ENCODE results near the gene FASN. TPM values are rescaled to one million over a fixed set of nuclear protein-coding genes. Genes with fewer than 3 reads are reported as not detected.

FASN gene
- total and polyA plus RNA-seq, 2 of the 4 experiments (the other 2 are of a cell fraction): 12.4 to 56.0 TPM

GRCh38 chr17:82113422-82113821 lies 15.4 kb upstream of the FASN start:
- DNase-seq (no peak), ATAC-seq (ENCODE audit: low read depth) (no peak)
- BruUV-seq (replicated peaks): no TSS peak
- Histone ChIP-seq H3K23ac (ENCODE audit: low read depth, low read length) (no peak overlapping the region), H3K14ac (replicated peaks; ENCODE audit: low read depth, low read length) (no peak overlapping the region), H3K27me3 (ENCODE audit: control insufficient read depth, insufficient read depth, low read length) (no peaks in the 10 kb centered on the region), H3K18ac (ENCODE audit: low read depth, low read length) (no peak overlapping the region), H3K79me1 (ENCODE audit: low read depth in 1 of 2, low read length in 2 of 2) (peaks cover 0 to 7% of the 10 kb centered on the region in 2 experiments; a peak in 1 of 4 replicates), H2AK5ac (ENCODE audit: low read depth, low read length) (no peak overlapping the region), H3K56ac (ENCODE audit: extremely low read depth, insufficient read depth, low read length) (no peak overlapping the region), H2BK120ac (ENCODE audit: low read depth, low read length) (no peak overlapping the region), H2BK5ac (ENCODE audit: low read depth, low read length, poor library complexity, severe bottlenecking) (no peak overlapping the region), H2BK15ac (ENCODE audit: low read depth, low read length) (no peak overlapping the region), H2AFZ (replicated peaks; ENCODE audit: low read length, poor library complexity) (no peak overlapping the region), H4K5ac (ENCODE audit: low read depth, low read length) (no peak overlapping the region), H4K8ac (ENCODE audit: low read depth in 2 of 2, low read length in 2 of 2) (no peak overlapping the region), H4K91ac (ENCODE audit: insufficient read depth, low read depth, low read length) (no peak overlapping the region), H3K4me3 (ENCODE audit: insufficient read depth, low read depth, low read length) (no peak overlapping the region), H3K4me1 (ENCODE audit: control insufficient read depth, insufficient read depth, low read length) (no peaks in the 10 kb centered on the region), H3K36me3 (ENCODE audit: control insufficient read depth, insufficient read depth, low read length) (peaks cover 13% of the 10 kb centered on the region), H3K9me3 (ENCODE audit: control insufficient read depth, insufficient read depth, low read length) (no peaks in the 10 kb centered on the region), H3K27ac (ENCODE audit: insufficient read depth, low read length) (no peak overlapping the region), H2AK9ac (replicated peaks; ENCODE audit: low read depth, low read length, poor library complexity) (no peak overlapping the region), H3K9me1 (ENCODE audit: insufficient read depth, low read length) (no peaks in the 10 kb centered on the region), H3K4me2 (ENCODE audit: low read depth, low read length) (no peak overlapping the region), H3K4ac (ENCODE audit: low read depth, low read length) (no peak overlapping the region), H4K20me1 (ENCODE audit: insufficient read depth, low read length) (no peaks in the 10 kb centered on the region), H2BK20ac (ENCODE audit: low read depth, low read length) (no peak overlapping the region), H3K9ac (ENCODE audit: low read depth, low read length) (no peak overlapping the region)
- TF ChIP-seq POLR2A (IDR thresholded peaks at IDR 0.05; ENCODE audit: low read depth, low read length) (no peak), NFE2L2 (IDR thresholded peaks at IDR 0.05; ENCODE audit: low read depth, low read length) (no peak), RFX5 (IDR thresholded peaks at IDR 0.05; ENCODE audit: low read depth, low read length) (no peak), CEBPB (IDR thresholded peaks at IDR 0.05; ENCODE audit: low read depth, low read length) (no peak), SMC3 (IDR thresholded peaks at IDR 0.05; ENCODE audit: low read depth, low read length) (no peak), RCOR1 (IDR thresholded peaks at IDR 0.05; ENCODE audit: insufficient replicate concordance, low read length) (no peak)
- intact Hi-C loops (cut with micrococcal nuclease) (no loop called here), in situ Hi-C loops (cut with MboI; ENCODE audit: low sequenced_read_pairs) (no loop called here), dilution Hi-C loops (cut with HindIII; ENCODE audit: low sequenced_read_pairs, unreplicated experiment) (no loop called here)
- CTCF ChIA-PET: no interaction called here
- POLR2A ChIA-PET (ENCODE audit: unreplicated experiment): no interaction called here
- WGBS, 2 experiments (ENCODE audit: extremely low coverage in 2 of 2, insufficient read length in 1 of 2): 90% methylated on average over 2 of the region's 9 CpGs; no CpG with 5 or more reads in 1 of the 2 experiments
